GM21390 (cell line): Measurements from ENCODE around the gene TMEM52.
A peak's percentile ranks its signal among the peaks of the same experiment; 100 is the strongest.

ENCODE experiments used
- ATAC-seq: cut with Tn5 transposase; IDR thresholded peaks from one replicate; pipeline ENCODE4 v1.9.1; 2021; ENCODE audit not compliant: unreplicated experiment

Gene TMEM52

GRCh38 chr1:1927751-1928150 lies 8.7 kb upstream of the TMEM52 start:
- no peak for ATAC-seq

DNA sequence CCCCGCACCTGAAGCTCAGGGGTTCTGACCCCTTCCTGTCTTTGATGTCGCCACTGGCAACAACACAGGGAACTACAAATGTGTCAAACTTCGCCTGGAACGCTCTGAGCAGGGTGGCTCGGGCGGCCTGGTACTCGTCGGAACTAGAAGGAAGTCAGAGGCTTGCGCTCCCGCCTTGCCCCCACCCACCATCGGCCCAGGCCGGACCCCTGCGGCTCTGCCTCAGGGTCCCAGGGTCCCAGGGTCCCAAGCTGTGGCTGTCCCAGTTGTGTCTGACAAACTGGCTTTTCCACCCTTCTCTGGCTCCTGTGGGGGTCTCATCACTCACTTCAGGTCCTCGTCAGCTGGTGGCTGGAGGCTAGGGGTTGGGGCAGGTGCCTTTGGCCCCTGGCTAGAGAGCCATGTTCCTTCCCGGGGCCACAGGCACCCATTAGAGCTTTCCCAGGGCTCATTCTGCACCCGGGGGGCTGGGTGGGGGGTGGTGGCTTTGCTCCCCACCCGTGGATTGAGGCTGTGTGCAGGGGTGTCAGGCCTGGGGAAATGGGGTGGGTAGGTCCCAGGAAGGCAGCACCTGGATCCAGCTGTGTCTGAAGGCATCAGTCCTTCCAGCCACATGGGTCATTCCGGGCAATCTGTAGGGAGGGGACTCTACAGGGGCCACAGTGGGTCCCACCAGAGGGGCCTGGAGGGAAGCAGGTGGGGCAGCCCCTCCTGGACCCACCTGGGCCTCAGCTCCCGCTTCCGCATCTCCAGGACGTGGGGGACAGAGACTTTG lies 8.0 kb upstream of the TMEM52 start:
- ATAC-seq = no peak

- ATAC-seq = no peak
These were observed 7.3 kb upstream of the TMEM52 start for GRCh38 chr1:1926346-1926811.

DNA sequence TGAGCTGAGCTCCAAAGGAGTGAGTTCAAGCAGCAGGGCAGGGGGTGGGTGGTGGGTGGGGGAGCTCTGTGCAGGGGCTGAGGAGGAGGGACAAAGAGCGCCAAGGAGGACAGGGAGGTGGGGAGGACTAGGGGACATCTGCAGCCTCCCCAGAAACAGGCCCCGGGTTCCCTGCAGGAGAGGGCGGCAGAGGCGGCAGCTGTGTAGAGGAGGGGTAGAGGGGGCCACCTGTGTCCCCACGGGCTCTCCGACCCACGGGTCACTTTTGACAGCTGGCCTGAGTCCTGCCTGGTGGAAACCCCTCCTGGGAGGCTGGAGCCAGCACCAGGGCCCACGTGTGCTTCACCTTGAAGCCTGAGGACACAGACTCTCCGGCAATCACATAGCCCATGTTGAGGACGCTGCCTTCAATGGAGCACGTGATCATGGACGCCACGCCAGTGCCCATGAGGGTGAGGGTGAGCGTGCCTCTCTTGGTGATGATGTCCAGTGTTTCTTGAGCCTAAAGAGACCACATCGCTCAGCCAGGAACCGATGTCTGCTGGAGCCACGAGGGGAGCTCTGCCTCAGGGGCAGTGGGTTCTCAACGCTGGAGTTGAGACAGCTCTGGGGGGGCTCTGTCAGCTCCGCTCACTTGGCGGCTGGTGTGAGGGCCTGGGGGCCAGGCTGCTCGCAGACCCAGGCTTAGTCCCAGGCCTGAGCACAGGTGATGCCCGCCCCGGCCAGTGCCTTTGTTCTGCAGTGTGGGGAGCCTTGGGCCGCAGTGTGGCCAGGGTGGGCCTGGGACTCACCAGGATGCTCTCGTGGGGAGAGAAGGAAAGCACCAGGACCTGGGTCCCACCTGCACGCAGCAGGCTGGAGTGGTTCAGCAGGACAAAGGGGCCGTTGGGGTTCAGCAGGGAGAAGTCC lies 6.6 kb upstream of the TMEM52 start:
- no peak for ATAC-seq

DNA sequence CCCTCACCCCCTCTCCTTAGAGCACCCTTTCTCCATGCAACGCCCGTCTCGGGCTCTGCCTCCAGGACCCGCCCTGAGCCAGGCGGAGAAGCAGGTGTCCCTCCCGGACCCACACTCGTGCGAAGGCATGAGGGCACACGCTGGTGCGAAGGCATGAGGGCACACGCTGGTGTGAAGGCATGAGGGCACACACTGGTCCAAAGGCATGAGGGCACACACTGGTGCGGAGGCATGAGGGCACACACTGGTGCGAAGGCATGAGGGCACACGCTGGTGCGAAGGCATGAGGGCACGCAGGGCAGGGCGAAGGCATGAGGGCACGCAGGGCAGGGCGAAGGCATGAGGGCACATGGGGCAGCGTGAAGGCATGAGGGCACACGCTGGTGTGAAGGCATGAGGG lies 5.8 kb upstream of the TMEM52 start:
- no peak for ATAC-seq

GRCh38 chr1:1924386-1924785 lies 5.3 kb upstream of the TMEM52 start:
- no peak for ATAC-seq

GRCh38 chr1:1922956-1923833 lies 4.1 kb upstream of the TMEM52 start:
- ATAC-seq = no peak

GRCh38 chr1:1922702-1922955 lies 3.5 kb upstream of the TMEM52 start:
- ATAC-seq = no peak

GRCh38 chr1:1921901-1922701 lies 3.0 kb upstream of the TMEM52 start:
- no peak for ATAC-seq

DNA sequence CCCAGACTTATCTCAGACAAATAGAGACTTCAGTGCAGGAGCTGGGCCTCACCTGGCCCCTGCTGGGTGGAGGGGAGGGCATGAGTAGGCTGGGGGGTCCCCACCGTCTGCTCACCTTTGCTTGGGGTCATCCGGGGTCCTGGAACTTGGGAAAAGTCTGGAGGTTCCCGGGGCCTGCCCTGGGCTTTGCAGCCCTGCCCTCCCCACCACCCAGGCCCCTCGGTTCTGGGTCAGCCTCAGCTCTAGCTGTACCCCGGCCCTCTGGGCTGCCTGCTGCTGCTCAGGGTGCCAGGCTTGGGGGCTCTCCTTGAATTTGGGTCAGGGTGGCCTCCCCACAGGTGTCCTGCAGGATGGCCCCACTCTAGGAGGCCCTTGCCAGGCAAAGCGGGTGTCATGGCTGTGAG lies 2.4 kb upstream of the TMEM52 start:
- no peak for ATAC-seq

DNA sequence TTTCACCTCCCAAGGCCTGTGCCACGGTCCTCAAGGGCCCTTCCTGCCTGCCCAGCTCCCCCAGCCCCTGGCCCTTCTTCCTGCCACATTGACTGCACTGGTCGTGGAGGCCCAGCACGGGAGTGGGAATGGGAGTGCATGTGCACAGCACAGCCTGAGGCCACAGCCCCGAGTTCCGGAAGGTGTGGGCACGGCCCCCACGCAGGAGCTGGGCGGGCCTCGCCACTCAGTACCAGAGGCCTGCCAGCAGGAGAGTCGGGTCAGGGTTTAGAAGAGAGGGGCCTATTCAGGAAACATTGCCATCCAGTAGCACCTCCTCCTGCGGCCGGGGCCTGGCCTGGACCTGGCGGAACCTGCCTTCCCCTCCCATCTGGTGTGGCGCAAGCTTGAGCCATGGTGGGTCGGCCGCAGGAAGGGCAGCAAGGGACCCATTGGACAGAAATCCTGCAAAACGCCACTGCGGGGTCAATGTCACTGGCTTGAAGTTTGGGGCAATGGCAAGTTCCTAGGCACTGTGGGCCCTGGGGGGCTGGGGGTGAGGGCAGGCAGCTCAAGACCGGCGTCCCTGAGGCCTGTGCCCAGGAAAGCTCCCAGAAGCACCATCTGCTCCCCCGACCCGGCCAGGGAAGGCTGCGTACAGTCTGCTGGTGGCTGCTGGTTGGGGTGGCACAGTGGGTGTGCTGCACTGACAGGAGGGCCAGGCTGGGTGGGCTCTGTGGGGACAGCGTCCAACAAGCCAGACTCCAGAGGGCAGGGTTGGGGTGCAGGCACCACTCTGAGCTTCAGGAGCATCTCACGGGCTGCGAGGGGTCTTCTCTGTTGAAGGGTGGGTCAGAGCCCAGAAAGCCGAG lies 1.8 kb upstream of the TMEM52 start:
- no peak for ATAC-seq

GRCh38 chr1:1920057-1920607 lies 1.1 kb upstream of the TMEM52 start:
- no peak for ATAC-seq

DNA sequence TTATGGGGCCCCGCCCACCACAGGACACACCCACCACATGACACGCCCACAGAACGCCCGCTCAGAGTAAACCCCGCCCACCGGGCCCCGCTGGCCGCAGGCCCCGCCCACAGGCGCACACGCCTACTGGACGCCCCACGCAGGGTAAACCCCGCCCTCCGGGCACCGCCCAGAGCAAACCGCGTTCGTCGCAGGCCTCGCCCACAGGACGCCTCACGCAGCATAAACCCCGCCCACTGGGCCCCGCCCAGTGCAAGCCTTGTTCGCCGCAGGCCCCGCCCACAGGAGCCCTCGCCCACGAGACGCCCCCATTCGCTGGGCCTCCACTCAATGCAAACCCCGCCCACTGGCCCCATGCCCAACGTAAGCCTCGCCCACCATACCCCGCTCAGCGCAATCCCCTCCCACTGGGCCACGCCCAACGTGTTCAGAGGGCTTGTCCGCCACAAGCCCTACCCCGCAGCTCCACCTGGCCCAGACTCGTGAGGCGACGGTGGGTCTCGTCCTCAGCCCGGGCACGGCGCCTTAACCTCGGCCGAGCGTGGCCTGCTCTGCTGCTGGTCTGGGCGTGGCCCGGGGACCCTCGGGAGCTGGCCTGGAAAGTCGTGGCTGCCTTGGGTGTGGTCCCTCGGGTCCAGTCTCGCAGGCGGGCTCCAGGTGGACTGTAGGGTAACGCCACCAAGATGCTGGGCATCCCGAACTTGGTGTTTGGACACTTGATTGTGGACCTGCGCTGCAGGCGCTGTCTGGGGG lies 401 bp upstream of the TMEM52 start:
- peak; percentile 73 for ATAC-seq

DNA sequence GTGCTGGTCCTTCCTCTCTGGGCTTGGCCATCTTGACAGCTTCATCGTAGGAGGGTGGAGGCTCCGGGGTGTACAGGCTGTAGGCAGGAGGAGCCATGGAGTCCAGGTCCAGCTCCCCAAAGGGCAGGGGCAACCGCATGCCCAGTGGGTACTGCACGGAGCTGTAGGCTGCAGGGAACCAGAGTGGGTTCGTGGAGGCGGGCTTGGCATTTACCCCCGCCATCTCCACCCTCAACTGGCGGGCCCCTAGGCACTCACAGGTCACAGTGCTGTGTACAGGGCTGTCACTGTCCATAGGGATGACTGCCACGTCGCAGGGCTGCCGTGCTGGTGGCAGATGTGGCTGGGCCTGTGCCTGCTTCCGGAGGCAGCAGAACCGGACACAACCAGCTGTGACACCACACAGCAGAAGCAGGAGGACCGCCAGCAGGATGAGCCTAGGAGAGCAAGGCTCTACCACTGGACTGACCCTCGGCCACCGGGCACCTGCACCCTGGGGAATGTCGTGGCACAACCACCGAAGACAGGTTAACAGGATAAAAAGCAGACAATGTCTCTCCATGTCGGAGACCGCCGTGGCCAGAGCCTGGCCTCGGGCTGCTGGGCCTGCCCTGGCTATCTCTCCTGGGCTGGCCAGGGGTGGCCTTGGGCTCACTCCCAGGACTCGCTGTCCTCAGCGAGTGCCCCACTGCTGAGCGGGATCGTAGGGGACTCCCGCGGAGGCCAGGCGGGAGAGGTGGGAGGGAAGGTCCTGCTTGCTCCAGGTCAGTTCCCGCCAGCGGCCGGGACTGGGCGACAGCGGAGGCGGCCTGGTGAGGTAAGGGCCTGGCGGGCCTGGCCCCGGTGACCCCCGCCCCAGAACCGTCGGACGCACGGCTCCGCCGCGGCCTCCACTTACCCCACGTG lies 831 bp downstream of the TMEM52 start:
- no peak for ATAC-seq

DNA sequence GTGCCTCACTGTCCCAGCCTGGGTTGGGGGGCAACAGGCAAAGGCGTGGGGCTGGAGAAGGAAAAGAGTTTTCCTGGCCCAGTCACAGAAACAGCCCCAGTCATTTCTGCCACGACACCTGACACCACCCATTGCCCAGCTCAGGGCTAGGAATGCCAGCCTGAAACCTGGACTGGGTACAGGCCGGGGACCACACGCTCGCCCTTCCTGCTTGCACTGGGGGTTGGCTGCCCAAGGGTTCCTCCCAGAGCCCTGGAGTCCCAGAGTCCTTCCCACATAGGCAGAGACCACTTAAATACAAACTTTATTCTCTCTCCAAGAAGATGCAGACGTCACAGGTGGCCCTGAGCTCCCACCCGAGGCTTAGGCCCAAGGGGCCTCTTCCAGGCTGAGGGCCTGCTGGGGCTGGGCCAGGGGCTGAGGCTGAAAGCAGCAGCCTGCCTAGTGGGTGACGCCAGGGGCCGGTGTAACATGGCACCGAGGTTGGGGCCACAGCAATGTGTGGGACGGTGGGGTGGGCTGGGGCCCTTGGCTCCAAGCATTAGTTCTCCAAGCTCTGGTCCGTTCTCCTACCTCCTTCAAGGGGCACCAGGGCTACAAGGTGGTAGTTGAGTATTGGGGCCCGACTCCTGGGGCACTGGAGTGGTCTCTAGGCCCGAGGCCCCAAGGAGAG lies 1.6 kb downstream of the TMEM52 start:
- no peak for ATAC-seq

GRCh38 chr1:1916851-1917251 lies 2.2 kb downstream of the TMEM52 start:
- no peak for ATAC-seq
